ENCODE data around the gene NUBP2. TPM values are rescaled to one million over a fixed set of nuclear protein-coding genes. Genes with fewer than 3 reads are reported as not detected.

The NUBP2 gene
- polyA plus RNA-seq, 1 of the 3 experiments (the other 2 are of a cell fraction): 73.2 TPM

GRCh38 chr16:1772908-1773702, 9.7 kb upstream of the NUBP2 start, which contains the start of gene MRPS34 (continued):
- peak; percentile 45; the same call in 1 of the 2 replicates for TF ChIP-seq REST (IDR thresholded peaks at IDR 0.05; ENCODE audit: low read depth, low read length)
- TF ChIP-seq TCF12 (IDR thresholded peaks at IDR 0.05): no peak
- TF ChIP-seq GATA2 (CRISPR knock-in tag; IDR thresholded peaks at IDR 0.05): no peak
- no peak for TF ChIP-seq EZH2phosphoT487 (IDR thresholded peaks at IDR 0.05; ENCODE audit: borderline replicate concordance, low read depth)
- peak; percentile 95 for TF ChIP-seq GABPA (IDR thresholded peaks at IDR 0.05; ENCODE audit: low read depth)
- TF ChIP-seq MXI1 (IDR thresholded peaks at IDR 0.05; ENCODE audit: low read depth, low read length): peak; percentile 55; the same call in 1 of the 2 replicates
- TF ChIP-seq JUND (IDR thresholded peaks at IDR 0.05): no peak

GRCh38 chr16:1773703-1774447, 8.9 kb upstream of the NUBP2 start:
- Histone ChIP-seq H3K79me2 (ENCODE audit: insufficient read depth) (peaks cover 31% of the 10 kb centered on the region), H3K9me3 (no peaks in the 10 kb centered on the region), H4K20me1 (ENCODE audit: insufficient read depth) (peaks cover 11% of the 10 kb centered on the region; the same call in 1 of the 2 replicates), H3K27ac (ENCODE audit: low read depth in 2 of 2, low read length in 1 of 2) (peak overlapping the region; percentile 78 to 92; a peak in 3 of 4 replicates), H3K9me2 (no peaks in the 10 kb centered on the region), H3K4me2 (peak overlapping the region; percentile 95), H3K9ac (peak overlapping the region; percentile 93), H2AFZ (ENCODE audit: low read depth) (no peak overlapping the region), H3K36me3 (replicated peaks in 1 of 2; ENCODE audit: control insufficient read depth in 1 of 2, insufficient read depth in 2 of 2, low read length in 1 of 2) (peaks cover 6 to 41% of the 10 kb centered on the region in 2 experiments), H3K4me3 (ENCODE audit: low read depth in 2 of 2, low read length in 1 of 2) (peak overlapping the region; percentile 90 to 91), H3K27me3 (ENCODE audit: insufficient read depth) (no peaks in the 10 kb centered on the region), H3K4me1 (ENCODE audit: control insufficient read depth in 1 of 2, insufficient read depth in 2 of 2, low read depth in 1 of 2, low read length in 1 of 2) (peaks cover 0 to 32% of the 10 kb centered on the region in 2 experiments; a peak in 2 of 4 replicates), H3F3A (replicated peaks; ENCODE audit: insufficient read depth) (peaks cover 11% of the 10 kb centered on the region)
- no peak for DNase-seq
- CTCF ChIA-PET: interaction anchor here (0.5 to 4.4 kb wide), 7 partner anchors 10 to 374 kb away, joined by 3 to 40 read pairs (median 3); partner anchors contain the start of genes NUBP2 and SPSB3
- POLR2A ChIA-PET: interaction anchor here (1.0 kb wide), 1 partner anchor 9 kb away, joined by 3 read pairs; the partner anchor contains the start of genes NUBP2 and SPSB3
- TF ChIP-seq CTCF (IDR thresholded peaks at IDR 0.05) (0 out of 2 replicates have a peak, but pooled peaks have one; percentile 3), USF1 (IDR thresholded peaks at IDR 0.05; ENCODE audit: borderline replicate concordance, low read depth) (no peak)
- 22% methylated on average over 17 of the region's 45 CpGs for WGBS (ENCODE audit: low lambda C conversion rate)

Data from SK-N-SH (cell line).